HG03354 (cell line): ENCODE measurements around the gene FGGY.
A peak's percentile ranks its signal among the peaks of the same experiment; 100 is the strongest.

Source experiments
- ATAC-seq: cut with Tn5 transposase; IDR thresholded peaks from one replicate; pipeline ENCODE4 v1.9.1; 2021; ENCODE audit warnings: mild to moderate bottlenecking; ENCODE audit not compliant: unreplicated experiment, poor library complexity, severe bottlenecking

Gene FGGY

DNA sequence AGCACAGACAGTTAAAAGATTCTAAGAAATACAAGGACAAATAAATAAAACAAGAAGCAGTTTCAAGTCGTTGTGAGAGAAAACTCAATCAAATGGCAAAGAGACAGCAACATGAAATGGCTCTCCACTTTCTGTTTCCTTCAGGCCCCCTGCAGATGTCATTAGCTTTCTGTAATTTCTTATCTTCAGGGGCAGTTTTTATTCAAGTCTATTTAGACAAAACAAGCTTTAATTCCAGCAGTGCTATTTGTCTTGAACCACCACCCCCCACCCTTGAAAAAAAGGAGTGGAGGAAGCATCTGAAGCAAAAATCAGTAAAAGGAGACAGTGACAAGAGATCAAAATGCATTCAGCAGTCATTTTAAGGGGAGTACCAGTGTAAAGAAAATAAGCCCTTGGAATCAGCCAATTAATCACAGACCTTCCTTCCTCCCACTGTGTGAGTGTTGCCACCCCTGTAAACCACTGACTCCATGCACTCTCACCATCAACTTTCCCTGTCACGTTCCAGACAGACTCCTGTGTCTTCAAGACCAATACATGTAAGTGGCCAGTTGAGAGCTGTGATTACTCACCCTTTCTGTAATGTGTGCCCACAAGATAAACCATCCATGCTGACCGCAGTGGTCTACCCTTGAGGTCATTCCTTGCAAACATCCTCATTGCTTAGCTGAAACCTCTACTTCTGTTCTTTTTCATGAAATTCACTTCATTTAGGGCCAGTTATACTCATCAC, 381.8 kb downstream of the FGGY start:
- ATAC-seq: no peak

- ATAC-seq: no peak
These were observed 383.1 kb downstream of the FGGY start for GRCh38 chr1:59680044-59680443.

GRCh38 chr1:59682396-59683080, 385.6 kb downstream of the FGGY start:
- no peak for ATAC-seq

DNA sequence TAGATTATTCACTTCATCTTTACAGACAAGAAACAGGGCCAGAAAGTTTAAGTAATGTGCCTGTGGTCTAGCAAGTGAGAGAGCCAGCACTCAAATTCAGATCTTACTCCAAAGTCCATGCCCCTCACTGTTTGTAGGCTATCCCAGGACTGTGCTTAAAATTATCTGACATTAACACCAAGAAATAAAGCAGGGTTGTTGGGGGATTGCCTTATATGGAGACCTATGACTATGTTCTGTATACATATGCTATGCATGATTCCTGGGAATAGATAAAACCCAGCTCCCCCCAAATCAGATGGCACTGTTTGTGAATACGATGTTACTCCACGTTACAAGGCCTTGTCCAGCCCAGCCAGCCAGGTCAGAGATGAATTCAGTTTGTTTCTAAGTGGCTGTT, 386.3 kb downstream of the FGGY start:
- ATAC-seq: no peak

DNA sequence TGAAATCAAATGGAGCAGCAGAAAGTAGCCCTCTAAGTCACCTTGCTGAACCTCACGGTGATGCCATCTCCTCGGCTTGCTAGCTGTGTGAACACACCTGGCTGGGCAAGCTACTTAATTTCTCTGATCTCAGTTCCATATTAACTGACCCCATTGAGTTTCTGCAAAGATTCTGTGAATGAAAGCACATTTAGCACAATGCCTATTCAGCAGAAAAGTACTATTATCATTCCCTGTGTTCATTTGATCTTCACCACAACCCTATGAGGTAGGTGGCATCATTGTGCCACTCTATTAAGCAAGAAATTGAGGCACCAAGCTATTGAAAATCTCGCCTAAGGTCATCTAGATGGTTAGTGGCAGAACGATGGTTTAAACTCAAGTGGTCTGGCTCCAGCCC, 387.8 kb downstream of the FGGY start:
- no peak for ATAC-seq

DNA sequence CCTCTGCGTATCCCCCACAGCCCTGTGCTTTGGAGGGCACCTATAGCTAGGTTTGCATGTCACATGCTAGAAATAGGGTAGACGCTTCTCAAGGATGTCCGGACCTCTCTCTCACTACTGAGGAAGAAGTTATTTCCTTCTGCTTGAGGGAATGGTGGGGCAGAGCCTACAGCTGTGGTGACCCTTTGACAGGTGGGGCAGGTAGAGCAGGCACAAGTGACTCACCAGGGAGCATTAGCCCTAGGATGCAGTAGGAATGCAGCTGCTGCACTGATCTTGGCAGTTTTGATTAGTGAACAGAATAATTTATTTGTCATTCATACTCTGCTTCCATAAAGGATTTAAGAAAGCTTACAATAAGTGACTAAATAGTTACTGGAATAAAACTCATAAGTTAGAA, 388.2 kb downstream of the FGGY start:
- ATAC-seq: no peak

GRCh38 chr1:59685666-59686065, 388.8 kb downstream of the FGGY start:
- no peak for ATAC-seq

- no peak for ATAC-seq
These were observed 389.3 kb downstream of the FGGY start for GRCh38 chr1:59686170-59686569.

DNA sequence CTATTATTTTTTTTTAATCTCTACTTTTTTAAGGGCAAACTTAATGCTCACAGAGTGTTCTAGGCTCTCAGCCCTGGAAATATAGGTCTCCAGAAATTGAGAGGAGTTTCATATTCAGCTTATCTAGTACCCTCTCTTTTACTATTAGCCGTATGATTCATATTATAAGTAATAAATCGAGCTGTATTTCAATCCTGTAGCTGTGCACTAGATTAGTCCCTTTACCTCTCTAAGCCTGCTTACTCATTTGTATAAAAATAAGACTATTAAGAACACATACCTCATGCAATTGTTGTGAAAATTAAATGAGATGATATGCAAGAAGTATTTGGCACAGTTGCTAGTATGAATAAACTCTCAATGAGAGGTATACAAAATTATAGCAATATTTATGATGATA, 389.7 kb downstream of the FGGY start:
- no peak for ATAC-seq

GRCh38 chr1:59687081-59687480, 390.2 kb downstream of the FGGY start:
- no peak for ATAC-seq

DNA sequence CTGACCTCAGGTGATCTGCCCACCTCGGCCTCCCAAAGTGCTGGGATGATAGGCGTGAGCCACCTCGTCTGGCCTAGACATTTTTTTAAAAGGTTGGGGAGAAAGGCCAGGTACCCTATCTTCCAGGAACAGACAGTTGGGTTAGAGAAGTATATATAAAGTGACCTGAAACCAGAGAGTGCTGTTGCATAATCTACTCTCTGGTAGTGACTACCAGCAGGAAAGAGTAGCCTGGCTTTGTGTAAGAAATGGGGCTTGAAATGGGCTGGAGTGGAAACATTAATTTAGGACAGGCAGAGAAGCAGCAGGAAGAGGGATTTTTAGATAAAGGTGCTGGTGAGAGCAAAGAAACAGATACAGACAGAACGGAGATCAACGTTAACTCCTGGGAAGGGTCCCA, 392.1 kb downstream of the FGGY start:
- no peak for ATAC-seq

- no peak for ATAC-seq
These were observed 392.8 kb downstream of the FGGY start for GRCh38 chr1:59689730-59690129.

GRCh38 chr1:59690171-59690930, 393.5 kb downstream of the FGGY start:
- no peak for ATAC-seq

DNA sequence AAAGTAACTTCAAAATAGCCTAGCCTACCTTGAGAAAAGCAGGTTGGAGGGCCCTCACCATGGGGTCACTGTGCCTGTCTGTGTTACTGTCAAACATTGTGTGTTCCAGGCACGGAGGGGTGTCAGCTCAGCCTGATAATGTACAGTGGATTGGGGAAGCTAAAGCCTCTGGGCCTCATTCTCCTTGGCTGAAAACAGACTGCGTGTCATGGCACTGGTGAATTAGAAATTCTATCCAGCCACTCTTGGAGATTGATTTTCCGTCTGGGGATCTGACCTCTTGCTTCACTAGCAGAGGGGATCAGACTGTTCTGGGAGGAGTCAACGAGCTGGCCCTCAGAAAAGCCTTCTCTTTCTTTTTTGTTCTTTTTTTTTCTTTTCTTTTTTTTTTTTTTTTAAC, 394.4 kb downstream of the FGGY start:
- no peak for ATAC-seq

DNA sequence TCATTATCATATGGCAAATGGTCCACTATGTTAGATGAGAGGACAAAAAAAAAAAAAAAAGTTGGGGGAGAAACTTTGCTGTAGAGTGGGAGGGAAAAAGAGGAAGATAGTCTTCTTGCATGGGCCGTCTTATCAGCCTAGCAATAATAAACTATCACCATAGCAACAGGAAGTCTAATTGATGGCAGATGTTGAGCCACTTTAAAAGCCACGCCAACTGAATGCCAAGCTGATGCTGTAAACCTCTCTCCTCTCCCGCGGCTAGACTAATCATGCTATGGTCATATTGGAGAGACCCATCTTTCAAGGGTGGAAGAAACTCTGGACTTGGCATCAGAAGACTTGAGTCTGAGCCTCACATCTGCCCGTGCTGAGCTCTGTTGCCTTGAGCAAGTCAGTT, 395.7 kb downstream of the FGGY start:
- no peak for ATAC-seq

GRCh38 chr1:59693406-59693805, 396.5 kb downstream of the FGGY start:
- no peak for ATAC-seq

DNA sequence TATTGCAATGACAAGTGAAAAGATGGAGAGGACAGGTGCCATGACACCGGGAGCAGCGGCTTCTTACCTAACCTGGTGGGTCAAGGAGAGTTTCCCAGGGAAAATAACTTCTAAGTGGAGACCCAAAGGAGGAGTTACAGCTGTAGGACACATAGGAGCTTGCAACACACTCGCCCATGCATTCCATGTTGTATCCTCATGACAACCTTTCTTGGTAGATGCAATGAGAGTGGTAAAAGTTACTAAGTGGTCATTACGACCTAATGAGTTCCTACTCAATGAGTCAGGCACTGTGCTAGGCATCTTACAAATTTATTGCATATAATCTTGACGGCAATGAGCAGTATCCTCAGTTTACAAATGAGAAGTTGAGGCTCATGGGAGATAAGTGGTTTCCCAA, 398.4 kb downstream of the FGGY start:
- no peak for ATAC-seq

GRCh38 chr1:59696421-59697115, 399.7 kb downstream of the FGGY start:
- peak; percentile 51 for ATAC-seq

DNA sequence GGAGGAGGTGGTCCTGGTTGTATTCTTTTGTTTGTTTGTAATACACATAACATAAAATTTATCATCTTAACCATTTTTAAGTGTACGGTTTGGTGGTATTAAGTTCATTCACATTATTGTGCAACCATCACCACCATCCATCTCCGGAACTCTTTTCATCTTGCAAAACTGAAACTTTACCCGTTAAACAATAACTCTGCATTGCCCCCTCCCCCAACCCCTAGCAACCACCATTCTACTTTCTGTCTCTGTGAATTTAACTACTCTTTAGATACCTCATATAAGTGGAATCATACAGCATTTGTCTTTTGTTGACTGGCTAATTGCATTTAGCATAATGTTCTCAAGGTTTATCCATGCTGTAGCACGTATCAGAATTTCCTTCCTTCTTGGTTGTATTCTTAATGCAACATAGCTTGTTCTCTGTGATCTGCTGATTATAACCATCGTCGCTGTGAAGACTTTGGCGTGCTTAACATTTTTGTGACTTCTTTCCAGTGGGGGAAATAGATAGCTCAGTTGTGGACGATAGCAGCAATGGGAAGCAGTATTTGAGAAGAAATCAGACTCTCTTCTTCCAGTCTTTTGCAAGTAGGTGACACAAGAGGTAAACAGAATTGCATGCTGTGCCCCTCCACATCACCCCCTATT, 400.4 kb downstream of the FGGY start:
- peak; percentile 77 for ATAC-seq

DNA sequence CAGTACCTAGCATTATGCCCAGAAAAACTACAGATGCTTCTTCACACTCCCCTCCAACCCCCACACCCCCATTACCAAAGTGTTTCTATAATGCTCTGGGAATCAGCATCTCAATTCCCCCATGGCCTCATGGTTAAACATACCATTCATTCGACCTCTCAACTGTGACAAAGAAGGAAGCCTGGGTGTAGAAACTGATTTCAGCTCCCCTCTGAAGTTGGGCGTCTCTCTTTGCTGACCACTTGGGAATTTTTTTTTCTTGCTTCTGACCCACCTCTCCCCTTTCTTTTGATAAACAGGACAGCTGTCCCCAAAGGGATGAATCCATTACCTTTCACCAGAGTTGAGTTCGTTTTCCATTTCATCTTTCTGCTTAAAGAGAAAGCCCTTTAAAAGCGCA, 401.5 kb downstream of the FGGY start:
- ATAC-seq: no peak
